Skeletal muscle tissue (tissue), 4 donors: ENCODE data around the gene OR10J4. TPM values are rescaled to one million over a fixed set of nuclear protein-coding genes. Genes with fewer than 3 reads are reported as not detected.

Experiments used
- H3K27ac ChIP-seq: one replicate; pipeline ENCODE4 v1.7.0; 2013; ENCODE audit warnings: mild to moderate bottlenecking, low read depth, low read length, inconsistent platforms
- H3K27me3 ChIP-seq, 3 donors: one replicate each; pipeline ENCODE4 v1.7.0; 2013; ENCODE audit warnings: low read length in 3 of 3; ENCODE audit not compliant: control insufficient read depth in 3 of 3, insufficient read depth in 3 of 3
- H3K36me3 ChIP-seq, 3 donors: one replicate each; pipeline ENCODE4 v1.7.0; 2013; ENCODE audit warnings: low read length in 3 of 3; ENCODE audit not compliant: control insufficient read depth in 3 of 3, insufficient read depth in 3 of 3
- H3K4me1 ChIP-seq, 3 donors: one replicate each; pipeline ENCODE4 v1.7.0; 2013; ENCODE audit warnings: low read length in 3 of 3, mild to moderate bottlenecking in 3 of 3; ENCODE audit not compliant: control insufficient read depth in 3 of 3, insufficient read depth in 3 of 3
- H3K4me3 ChIP-seq, 3 donors: one replicate each; pipeline ENCODE4 v1.7.0; 2013; ENCODE audit warnings: low read length in 3 of 3
- H3K9ac ChIP-seq, 3 donors: one replicate each; pipeline ENCODE4 v1.7.0; 2013; ENCODE audit warnings: low read length in 3 of 3, mild to moderate bottlenecking in 3 of 3, moderate library complexity in 2 of 3, low read depth in 1 of 3
- H3K9me3 ChIP-seq, 3 donors: one replicate each; pipeline ENCODE4 v1.7.0; 2013; ENCODE audit warnings: low read length in 3 of 3; ENCODE audit not compliant: control insufficient read depth in 3 of 3
- total RNA-seq: library from RNA; depleted of rRNA; stranded (reverse); fragments of >200 nt; gene quantifications from one replicate; pipeline ENCODE4 v1.2.3, GENCODE V29; 2014
- donor health status: Osteomylitis.

The OR10J4 gene
- total RNA-seq, 1 donor from 2014 or later, result not detected

DNA sequence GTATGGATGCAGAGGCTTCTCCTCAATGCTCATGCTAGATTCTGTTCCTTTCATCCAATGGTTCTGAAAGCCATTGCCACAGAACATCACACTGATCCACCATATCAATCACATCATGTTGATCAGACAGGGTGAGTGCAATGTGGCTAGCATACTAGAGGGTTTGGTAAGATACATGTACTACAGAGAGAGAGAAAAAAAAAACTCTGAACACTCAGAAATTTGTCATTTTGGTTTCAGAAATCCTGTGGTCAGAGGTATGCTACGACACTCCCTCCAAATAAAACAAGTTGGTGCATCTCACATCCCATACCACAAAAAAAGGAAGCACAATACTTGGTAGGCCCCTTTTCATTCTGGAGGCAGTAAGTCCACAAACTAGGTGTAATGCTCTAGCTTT, 42.9 kb downstream of the OR10J4 start:
- Histone ChIP-seq H3K9ac (no peak overlapping the region), H3K4me3 (no peak overlapping the region), H3K27me3 (no peaks in the 10 kb centered on the region), H3K27ac (no peak overlapping the region), H3K4me1 (peaks cover 0 to 2% (median 0%) of the 10 kb centered on the region in 3 donors), H3K36me3 (no peaks in the 10 kb centered on the region), H3K9me3 (no peaks in the 10 kb centered on the region)

Other genes with a start within 250 kb of the OR10J4 start
- 4.7 TPM for gene ACKR1, start 227.3 kb upstream of the OR10J4 start, total RNA-seq
- gene FCER1A, start 129.9 kb upstream of the OR10J4 start, total RNA-seq, result 0.52 TPM
- gene OR10J1, start 7.5 kb downstream of the OR10J4 start, total RNA-seq, result not detected
- not detected for gene OR10J5, start 103.8 kb downstream of the OR10J4 start, total RNA-seq
- 0.52 TPM for gene APCS, start 155.6 kb downstream of the OR10J4 start, total RNA-seq